Middle frontal gyrus (tissue), 1 donor: ENCODE results near the gene LNPK.
"Not testable (repeated sequence)": the region's sequence is repeated elsewhere in the genome, so short reads cannot be mapped to it uniquely, and the experiment has no call there.

Source experiments
- DNase-seq: peaks from one replicate; pipeline ENCODE4 v3.0.0-alpha.2; 2015; ENCODE audit warnings: low spot score; ENCODE audit errors: extremely low spot score

LNPK gene

DNA sequence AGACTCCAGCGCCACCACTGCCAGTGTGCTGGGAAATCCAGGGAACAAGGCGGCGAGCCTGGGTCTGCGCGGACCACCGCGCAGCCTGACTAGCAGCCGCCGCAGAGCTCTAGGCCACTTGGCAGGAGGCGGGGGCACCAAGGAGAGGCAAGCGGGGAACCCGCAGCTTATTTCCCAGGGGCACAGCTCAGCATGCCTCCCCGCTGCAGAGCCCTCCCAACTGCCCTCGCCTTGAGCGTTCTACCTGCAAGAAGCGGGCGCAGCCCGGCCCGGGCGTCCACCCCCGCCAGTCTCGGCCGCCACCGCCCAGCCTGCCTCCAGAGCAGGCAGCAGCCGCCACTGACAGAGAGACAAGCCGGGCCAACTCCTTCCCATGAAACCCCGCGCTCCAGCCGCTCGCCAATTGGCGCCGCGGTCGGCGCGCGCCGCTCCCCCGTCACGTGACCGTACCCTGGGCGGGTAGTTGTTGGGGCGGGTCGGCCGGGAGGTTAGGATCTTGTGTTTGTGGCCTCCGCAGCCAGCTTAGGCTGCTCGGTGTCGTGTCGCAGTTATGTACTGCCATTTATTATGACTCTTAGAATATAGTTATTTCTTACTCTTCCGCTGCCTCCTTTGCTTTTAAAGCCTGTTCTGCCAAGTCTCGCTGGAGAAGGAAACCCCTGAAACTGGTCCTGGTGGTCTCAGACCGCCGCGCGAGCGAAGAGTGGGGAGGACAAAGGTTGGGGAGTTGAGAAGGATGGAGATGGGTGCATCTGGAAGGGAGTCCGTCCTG is at the start of gene LNPK:
TSS of gene LNPK (minus strand) at position 352 of the 772 bp plus-strand sequence. CDS start 6,683 bp downstream, outside the sequence.
- DNase-seq: peak; percentile 92

GRCh38 chr2:176039375-176039774 is 37.3 kb upstream of the LNPK start:
- no peak for DNase-seq

DNA sequence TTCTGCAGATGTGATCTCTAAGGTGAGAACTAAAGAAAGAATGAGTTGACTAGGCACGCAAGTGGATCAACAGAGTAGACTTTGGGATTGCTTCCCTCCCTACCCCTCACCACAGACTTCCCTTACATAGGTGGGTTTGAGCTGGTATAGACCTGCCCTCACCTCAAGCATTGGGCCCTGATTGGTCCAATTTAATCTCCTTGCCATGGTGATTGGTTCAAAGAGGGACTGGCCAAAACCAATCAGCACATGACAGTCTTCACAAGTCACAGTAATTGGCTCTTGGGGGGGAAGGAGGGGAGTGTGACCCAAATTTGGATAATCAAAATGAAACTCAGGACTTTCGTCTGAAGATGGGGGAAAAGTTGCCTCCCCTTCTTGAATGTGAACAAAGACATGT is 36.6 kb upstream of the LNPK start:
- no peak for DNase-seq

- DNase-seq: no peak
These were observed 33.1 kb upstream of the LNPK start for GRCh38 chr2:176035013-176035691.

DNA sequence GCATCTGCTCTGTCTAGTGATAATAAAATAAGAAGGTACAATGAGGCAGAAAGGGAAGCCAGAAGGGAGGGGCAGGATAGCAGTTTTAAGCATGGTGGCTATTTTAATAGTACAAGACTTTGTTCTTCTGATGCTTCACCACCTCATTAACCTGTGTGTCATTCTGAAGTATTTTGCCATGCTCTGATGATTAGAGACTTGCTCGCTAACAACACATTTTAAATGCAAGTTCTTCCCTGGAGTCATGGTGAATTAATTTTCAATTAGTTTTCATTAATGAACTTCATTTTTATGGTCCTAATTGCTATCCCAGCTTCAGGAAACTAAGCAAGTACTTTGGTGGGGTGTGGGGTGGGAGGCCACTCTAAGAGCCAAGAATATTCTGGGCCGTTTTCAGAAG is 25.7 kb upstream of the LNPK start:
- no peak for DNase-seq

- no peak for DNase-seq
These were observed 23.9 kb upstream of the LNPK start for GRCh38 chr2:176025932-176026331.

DNA sequence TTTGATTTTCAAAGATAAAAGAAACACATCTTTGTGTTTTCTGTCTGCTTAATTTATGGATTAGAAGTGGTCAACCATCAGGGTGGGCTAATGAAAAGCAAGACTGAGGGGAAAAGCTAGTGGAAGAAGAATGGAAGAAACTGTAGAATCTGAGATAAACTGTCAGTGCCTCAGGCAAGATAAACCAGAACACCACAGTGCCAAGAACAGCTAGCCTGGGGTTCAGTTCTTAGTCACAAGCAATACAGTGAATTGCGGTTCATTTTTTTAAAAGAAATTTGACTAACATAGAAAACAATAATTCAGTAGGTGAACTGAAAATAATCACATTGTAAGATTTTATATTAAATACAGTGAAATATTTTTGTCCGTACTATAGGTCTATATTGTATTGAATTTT is 22.0 kb upstream of the LNPK start:
- DNase-seq: no peak

GRCh38 chr2:176022048-176022447 is 20.0 kb upstream of the LNPK start:
- no peak for DNase-seq

GRCh38 chr2:176020400-176020799 is 18.3 kb upstream of the LNPK start:
- DNase-seq: no peak

GRCh38 chr2:176018708-176019107 is 16.6 kb upstream of the LNPK start:
- DNase-seq: no peak

DNA sequence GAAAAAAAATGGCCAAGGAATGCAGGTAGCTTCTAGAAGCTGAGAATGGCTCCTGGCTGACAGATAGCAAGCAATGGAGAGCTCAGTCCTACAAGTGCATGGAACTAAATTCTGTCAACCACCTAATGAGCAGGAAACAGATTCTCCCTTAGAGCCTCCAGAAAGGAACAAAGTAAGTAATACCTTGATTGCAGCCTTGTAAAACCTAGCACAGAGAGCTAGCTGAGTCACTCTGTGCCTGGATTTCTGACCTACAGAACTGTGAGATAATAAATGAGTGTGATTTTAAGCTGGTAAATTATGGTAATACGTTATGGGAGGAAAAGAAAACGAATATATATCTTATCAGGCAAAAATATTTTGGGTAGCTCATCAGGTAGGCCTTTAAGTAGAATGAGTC is 7.4 kb upstream of the LNPK start:
- DNase-seq: no peak

GRCh38 chr2:176004934-176005333 is 2.9 kb upstream of the LNPK start:
- no peak for DNase-seq

GRCh38 chr2:176003958-176004357 is 1.9 kb upstream of the LNPK start:
- no peak for DNase-seq

- no peak for DNase-seq
These were observed 682 bp upstream of the LNPK start for GRCh38 chr2:176002688-176003210.

DNA sequence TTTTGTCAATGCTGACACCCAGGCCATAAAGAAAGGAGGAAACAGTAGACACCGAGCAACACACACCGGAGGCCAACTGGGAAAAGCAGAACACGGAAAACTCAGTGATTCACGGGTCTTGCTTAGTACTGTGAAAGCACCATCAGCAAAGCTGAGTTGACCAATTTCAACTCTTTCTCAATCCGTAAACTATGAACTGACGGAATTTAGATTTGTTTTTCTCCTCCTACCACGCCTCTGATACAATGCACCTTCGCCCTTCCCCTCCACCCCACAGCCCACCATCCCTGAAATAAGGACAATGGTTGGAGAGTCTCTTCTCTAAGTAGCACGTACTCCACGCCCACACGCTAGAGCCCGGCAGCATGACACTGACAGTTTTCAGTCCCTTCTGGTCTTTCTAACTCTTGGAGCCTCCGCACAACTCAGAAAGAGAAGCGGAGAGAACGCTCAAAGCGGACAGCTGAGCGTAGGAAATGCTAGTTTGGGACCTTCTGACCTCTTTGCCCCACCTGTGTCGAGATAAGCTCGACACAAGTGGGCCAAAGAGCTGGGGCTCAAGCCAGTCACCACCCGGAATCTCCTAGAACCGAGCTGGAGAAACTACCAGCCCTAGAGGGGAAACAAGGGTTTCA is 669 bp downstream of the LNPK start:
- no peak for DNase-seq

DNA sequence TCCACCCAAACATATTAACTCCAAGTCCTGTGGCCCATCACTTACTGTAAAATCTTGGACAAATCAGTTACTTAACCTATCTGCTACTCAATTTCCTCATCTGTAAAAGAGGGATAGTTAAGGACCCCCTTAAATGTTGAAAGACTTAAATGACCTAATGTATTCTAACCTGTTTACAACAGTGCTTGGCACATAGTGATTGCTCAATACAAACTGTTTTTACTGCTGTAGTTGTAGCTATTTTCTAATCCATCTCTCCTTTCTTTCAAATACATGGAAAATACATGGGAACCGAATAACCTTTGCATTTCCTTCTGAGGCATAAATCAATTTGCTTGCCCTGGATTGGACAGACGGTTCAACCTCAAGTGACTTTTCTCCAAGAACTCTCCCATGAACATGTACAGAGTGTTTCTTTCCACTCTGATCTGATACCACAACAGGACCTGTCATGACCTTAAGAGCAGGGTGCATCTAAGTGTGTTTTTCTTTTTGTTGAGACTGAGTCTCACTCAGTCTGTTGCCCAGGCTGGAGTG is 2.7 kb downstream of the LNPK start:
- no peak for DNase-seq

- DNase-seq: no peak
These were observed 12.0 kb downstream of the LNPK start for GRCh38 chr2:175990099-175990498.

DNA sequence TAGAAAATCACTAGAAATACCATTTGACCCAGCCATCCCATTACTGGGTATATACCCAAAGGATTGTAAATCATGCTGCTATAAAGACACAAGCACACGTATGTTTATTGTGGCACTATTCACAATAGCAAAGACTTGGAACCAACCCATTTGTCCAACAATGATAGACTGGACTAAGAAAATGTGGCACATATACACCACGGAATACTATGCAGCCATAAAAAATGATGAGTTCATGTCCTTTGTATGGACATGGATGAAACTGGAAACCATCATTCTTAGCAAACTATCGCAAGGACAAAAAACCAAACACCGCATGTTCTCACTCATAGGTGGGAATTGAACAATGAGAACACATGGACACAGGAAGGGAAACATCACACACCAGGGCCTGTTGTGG is 14.9 kb downstream of the LNPK start:
- not testable (repeated sequence) for DNase-seq

GRCh38 chr2:175984846-175985245 is 17.2 kb downstream of the LNPK start:
- no peak for DNase-seq

DNA sequence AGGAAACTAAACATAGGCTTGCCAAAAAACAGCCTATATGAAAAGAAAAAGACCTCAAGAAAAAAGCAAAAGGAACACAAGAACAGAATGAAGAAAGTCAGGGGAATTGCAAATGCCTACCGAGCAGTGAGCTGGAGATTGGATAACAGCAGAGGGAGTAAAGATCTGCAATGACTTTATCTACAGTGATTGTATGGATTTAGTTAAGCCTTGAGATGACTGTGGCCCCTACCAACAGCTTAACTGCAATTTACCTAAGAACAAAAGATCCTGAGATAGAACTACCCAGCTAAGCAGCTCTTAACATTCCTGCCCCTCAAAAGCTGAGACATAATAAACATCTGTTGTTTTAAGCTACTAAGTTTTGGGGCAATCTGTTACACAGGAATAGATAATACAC is 20.5 kb downstream of the LNPK start:
- DNase-seq: no peak

- DNase-seq: no peak
These were observed 25.5 kb downstream of the LNPK start for GRCh38 chr2:175976391-175977157.
